GM12865 (cell line): ENCODE measurements around the gene ZNF302.

ENCODE experiments used
- DNase-seq: peaks from one replicate; pipeline ENCODE4 v3.0.0; 2010; ENCODE audit warnings: low read depth
- H3K4me3 ChIP-seq: 2 replicates; pipeline ENCODE4 v1.5.1; 2011; ENCODE audit warnings: mild to moderate bottlenecking, low read depth, low read length, control low read depth
- TF ChIP-seq, protein P1 (sequence below): IDR thresholded peaks from 2 replicates; pipeline ENCODE4 v1.5.1; 2011; ENCODE audit warnings: low read length, control low read depth, low read depth, inconsistent platforms; ENCODE audit not compliant: insufficient read depth; ENCODE audit errors: missing control alignments

Gene ZNF302

DNA sequence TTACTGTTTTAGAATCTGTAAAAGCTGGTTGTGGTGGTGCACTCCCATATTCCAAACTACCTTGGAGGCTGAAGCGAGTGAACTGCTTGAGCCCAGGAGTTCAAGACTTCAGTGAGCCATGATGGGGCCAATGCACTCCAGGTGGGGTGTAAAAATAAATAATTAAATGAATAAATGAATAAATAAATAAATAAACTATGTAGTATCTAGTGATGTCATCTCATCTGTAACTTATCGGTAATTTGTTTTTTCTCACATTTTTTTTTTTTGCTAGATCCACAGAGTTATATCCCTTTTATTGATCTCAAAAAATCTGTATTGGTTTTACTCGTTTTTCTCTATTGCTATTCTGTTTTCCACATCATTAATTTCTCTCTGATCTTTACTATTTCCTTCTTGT is 5.5 kb upstream of the ZNF302 start:
- H3K4me3 ChIP-seq = no peak overlapping the region
- TF ChIP-seq, protein P1, sequence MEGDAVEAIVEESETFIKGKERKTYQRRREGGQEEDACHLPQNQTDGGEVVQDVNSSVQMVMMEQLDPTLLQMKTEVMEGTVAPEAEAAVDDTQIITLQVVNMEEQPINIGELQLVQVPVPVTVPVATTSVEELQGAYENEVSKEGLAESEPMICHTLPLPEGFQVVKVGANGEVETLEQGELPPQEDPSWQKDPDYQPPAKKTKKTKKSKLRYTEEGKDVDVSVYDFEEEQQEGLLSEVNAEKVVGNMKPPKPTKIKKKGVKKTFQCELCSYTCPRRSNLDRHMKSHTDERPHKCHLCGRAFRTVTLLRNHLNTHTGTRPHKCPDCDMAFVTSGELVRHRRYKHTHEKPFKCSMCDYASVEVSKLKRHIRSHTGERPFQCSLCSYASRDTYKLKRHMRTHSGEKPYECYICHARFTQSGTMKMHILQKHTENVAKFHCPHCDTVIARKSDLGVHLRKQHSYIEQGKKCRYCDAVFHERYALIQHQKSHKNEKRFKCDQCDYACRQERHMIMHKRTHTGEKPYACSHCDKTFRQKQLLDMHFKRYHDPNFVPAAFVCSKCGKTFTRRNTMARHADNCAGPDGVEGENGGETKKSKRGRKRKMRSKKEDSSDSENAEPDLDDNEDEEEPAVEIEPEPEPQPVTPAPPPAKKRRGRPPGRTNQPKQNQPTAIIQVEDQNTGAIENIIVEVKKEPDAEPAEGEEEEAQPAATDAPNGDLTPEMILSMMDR = no peak
- DNase-seq = no peak

DNA sequence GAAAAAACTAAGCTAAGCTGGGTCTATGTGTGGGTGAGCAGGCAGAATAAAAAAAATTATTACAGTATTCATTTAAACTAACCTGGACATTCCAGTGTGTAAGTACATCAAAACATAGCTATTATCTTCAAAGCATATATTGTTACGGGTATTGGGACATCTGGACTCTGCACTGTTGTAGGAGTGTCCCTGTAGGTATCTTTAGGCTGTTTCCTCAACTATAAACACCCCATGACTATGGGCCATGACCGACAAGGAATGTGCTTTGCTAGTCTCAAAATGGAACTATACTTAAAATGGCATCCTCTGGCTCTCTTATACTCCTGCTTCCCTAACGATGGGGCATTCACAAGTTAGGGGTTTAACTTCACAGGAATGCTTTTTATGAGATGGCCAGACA is 3.9 kb upstream of the ZNF302 start:
- TF ChIP-seq, protein P1 = no peak
- no peak overlapping the region for H3K4me3 ChIP-seq
- no peak for DNase-seq

- TF ChIP-seq, protein P1 = no peak
- no peak overlapping the region for H3K4me3 ChIP-seq
- no peak for DNase-seq
Measured at GRCh38 chr19:34675250-34675649, 2.2 kb upstream of the ZNF302 start.

GRCh38 chr19:34675919-34676318 is 1.6 kb upstream of the ZNF302 start:
- TF ChIP-seq, protein P1 = no peak
- DNase-seq = no peak
- H3K4me3 ChIP-seq = no peak overlapping the region

DNA sequence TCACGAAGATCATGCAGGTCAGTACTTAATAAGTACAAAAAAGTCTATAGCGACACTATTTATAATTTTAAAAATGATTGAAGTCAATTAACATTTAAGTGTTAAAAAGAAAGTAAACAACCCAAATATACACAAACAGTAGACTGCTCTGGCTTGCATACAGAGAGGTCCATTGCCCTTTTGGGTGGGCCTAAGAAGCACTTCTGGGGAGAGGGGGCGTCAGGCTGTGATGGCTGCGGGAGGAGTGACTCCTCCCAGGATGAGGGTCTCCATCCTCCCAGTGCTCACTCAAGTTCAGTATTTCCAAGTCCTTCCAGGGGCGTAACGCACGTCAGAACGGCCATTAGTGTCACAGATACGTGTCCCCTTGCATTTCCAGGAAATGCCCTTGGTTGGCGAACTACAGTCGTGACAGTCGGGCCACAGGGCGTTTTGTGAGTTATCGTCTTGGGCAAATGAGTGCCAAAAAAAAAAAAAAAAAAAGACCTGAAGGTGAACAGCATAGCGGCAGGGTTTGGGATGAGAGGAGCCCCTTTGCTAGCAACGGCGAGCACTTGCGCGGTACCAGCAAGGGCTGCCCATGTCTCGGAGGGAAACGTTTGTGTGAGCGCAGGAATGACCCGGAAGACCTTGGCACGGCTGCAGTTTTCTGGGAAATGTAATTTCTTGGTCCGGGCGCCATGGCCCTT is 637 bp upstream of the ZNF302 start, which contains the start of gene SCGB2B2:
SCGB2B2 (minus strand) TSS at position 463 of the 689 bp plus-strand sequence. CDS start 82,596 bp downstream, outside the sequence.
- peak; percentile 80 for DNase-seq
- peak within 1 kb of the TSS; percentile 62 for H3K4me3 ChIP-seq
- TF ChIP-seq, protein P1 = peak; percentile 26

DNA sequence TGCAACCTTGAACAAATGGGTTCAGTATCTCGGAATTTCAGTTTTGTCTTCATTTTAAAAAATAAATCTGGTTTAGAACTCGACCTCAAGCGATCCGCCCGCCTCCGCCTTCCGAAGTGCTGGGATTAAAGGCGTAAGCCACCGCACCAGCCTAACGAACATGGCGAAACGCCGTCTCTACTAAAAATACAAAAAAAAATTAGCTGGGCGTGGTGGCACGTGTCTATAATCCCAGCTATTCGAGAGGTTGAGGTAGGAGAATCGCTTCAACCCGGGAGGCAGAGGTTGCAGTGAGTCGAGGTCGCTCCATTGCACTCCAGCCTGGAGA is 571 bp downstream of the ZNF302 start:
- TF ChIP-seq, protein P1 = no peak
- H3K4me3 ChIP-seq = peak overlapping the region; percentile 62
- no peak for DNase-seq

- no peak for DNase-seq
- TF ChIP-seq, protein P1 = no peak
- H3K4me3 ChIP-seq = peak overlapping the region; percentile 62
Measured at GRCh38 chr19:34678421-34678820, 943 bp downstream of the ZNF302 start.
